Right atrium auricular region (tissue), 2 donors: ENCODE results near the gene CCDC69. TPM values are rescaled to one million over a fixed set of nuclear protein-coding genes. Genes with fewer than 3 reads are reported as not detected.

ENCODE experiments used
- DNase-seq: peaks from one replicate; pipeline ENCODE4 v3.0.0-alpha.2; 2019; ENCODE audit warnings: low spot score
- H3K27ac ChIP-seq, 2 donors: fragments of 200-600 bp; sonication (generic); 1 replicate in 1 of 2; 2 replicates in 1 of 2; pipeline ENCODE4 v1.5.1; 2016 to 2019
- H3K27me3 ChIP-seq, 2 donors: fragments of 200-600 bp; sonication (generic); one replicate each; pipeline versions ENCODE4 v1.5.1 to v1.6.0; 2017 to 2019
- H3K36me3 ChIP-seq: fragments of 200-600 bp; sonication (generic); one replicate; pipeline ENCODE4 v1.5.1; 2016
- H3K4me1 ChIP-seq, 2 donors: fragments of 200-600 bp; sonication (generic); one replicate each; pipeline versions ENCODE4 v1.5.1 to v1.6.0; 2017 to 2019
- H3K4me3 ChIP-seq, 2 donors: fragments of 200-600 bp; sonication (generic); 1 replicate in 1 of 2; 2 replicates in 1 of 2; pipeline ENCODE4 v1.5.1; 2017 to 2019; ENCODE audit warnings: mild to moderate bottlenecking in 1 of 2, moderate library complexity in 1 of 2
- H3K9me3 ChIP-seq, 2 donors: fragments of 200-600 bp; sonication (generic); one replicate each; pipeline ENCODE4 v1.5.1; 2019
- CTCF ChIP-seq, 2 donors: fragments of 200-600 bp; sonication (generic); IDR thresholded peaks; one replicate each; pipeline ENCODE4 v1.5.1; 2019; ENCODE audit warnings: antibody characterized with exemption in 2 of 2
- total RNA-seq, 2 donors: library from RNA; depleted of rRNA; stranded (reverse); fragments of >200 nt; gene quantifications; one replicate each; pipeline ENCODE4 v1.1.0, GENCODE V29; 2016

Gene CCDC69
- total RNA-seq, 2 donors from 2014 or later, result 185 to 202 TPM

GRCh38 chr5:151254556-151254955 is 30.7 kb upstream of the CCDC69 start:
- Histone ChIP-seq H3K27ac (no peak overlapping the region), H3K4me1 (peaks cover 0 to 34% of the 10 kb centered on the region in 2 donors), H3K9me3 (no peaks in the 10 kb centered on the region), H3K27me3 (no peaks in the 10 kb centered on the region), H3K36me3 (no peaks in the 10 kb centered on the region), H3K4me3 (peak overlapping the region in 1 of 2 donors; percentile 65)
- no peak for TF ChIP-seq CTCF (IDR thresholded peaks at IDR 0.05)
- no peak for DNase-seq

- no peak for TF ChIP-seq CTCF (IDR thresholded peaks at IDR 0.05)
- no peak for DNase-seq
- no peaks in the 10 kb centered on the region for H3K36me3 ChIP-seq
- peaks cover 0 to 34% of the 10 kb centered on the region in 2 donors for H3K4me1 ChIP-seq
- peak overlapping the region; percentile 76 to 82 for H3K27ac ChIP-seq
- no peaks in the 10 kb centered on the region for H3K27me3 ChIP-seq
- no peaks in the 10 kb centered on the region for H3K9me3 ChIP-seq
- H3K4me3 ChIP-seq, result peak overlapping the region; percentile 57 to 65
These were observed 29.7 kb upstream of the CCDC69 start for GRCh38 chr5:151253605-151253950.

GRCh38 chr5:151252762-151253604 is 29.1 kb upstream of the CCDC69 start, which contains the start of gene GM2A:
TSS of gene GM2A (plus strand) at chr5:151253185. CDS start at chr5:151253217, 32 bp downstream.
- H3K4me1 ChIP-seq, result peaks cover 0 to 30% of the 10 kb centered on the region in 2 donors
- no peak for TF ChIP-seq CTCF (IDR thresholded peaks at IDR 0.05)

DNA sequence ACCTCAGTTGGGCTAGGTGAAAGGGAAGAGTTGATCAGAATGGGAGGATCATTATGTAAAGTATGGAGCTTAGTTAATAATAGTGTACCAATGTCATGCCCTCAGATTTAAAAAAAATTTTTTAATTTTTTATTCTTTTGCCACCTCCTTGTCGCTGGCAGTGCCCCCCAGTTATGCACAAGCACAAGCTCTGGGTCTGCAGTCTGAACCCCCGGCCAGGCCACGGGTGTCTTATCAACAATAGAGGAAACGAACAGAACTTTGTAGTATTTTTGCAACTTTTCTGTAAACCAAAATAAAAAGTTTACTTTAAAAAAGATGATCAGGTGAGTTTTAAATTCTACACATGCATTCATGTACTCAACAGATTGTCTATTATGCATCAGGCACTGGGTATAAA is 27.7 kb upstream of the CCDC69 start:
- TF ChIP-seq CTCF (IDR thresholded peaks at IDR 0.05), result no peak
- Histone ChIP-seq H3K27me3 (no peaks in the 10 kb centered on the region), H3K4me1 (peaks cover 0 to 27% of the 10 kb centered on the region in 2 donors), H3K36me3 (no peaks in the 10 kb centered on the region), H3K9me3 (no peaks in the 10 kb centered on the region), H3K27ac (no peak overlapping the region), H3K4me3 (no peak overlapping the region)
- DNase-seq, result no peak

More at GRCh38 chr5:151252762-151253604, 29.1 kb upstream of the CCDC69 start, which contains the start of gene GM2A:
- no peaks in the 10 kb centered on the region for H3K36me3 ChIP-seq
- peak; percentile 99 for DNase-seq
- H3K4me3 ChIP-seq, result peak within 1 kb of the TSS; percentile 57 to 65
- no peaks in the 10 kb centered on the region for H3K9me3 ChIP-seq
- peak within 1 kb of the TSS; percentile 76 to 82 for H3K27ac ChIP-seq
- H3K27me3 ChIP-seq, result no peaks in the 10 kb centered on the region

DNA sequence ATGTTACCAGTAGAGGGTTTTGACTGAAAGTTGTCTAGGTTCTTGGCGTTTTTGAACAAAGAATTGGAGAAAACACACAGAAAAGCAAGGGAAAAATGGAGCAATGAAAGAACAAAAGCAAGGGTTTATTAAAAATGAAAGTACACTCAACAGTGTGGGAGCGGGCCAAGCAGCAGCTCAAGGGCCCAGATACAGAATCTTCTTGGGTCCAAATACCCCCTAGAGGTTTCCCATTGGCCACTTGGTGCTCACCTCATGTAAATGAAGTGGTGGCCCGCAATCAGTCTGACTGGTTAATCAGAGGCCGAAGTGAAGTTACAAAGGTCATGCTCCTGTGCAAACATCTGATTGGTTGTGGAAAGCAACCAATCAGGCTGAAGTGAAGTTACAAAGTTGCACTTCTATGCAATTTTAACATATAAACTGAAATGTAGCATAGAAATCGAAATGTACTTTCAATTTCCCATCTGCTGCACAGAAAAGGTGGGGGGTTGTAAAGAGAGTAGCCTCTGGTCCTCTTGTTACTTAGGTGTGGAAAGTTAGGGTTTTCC is 27.2 kb upstream of the CCDC69 start:
- TF ChIP-seq CTCF (IDR thresholded peaks at IDR 0.05), result no peak
- no peaks in the 10 kb centered on the region for H3K36me3 ChIP-seq
- no peak overlapping the region for H3K4me3 ChIP-seq
- DNase-seq, result no peak
- H3K4me1 ChIP-seq, result peaks cover 0 to 27% of the 10 kb centered on the region in 2 donors
- no peaks in the 10 kb centered on the region for H3K27me3 ChIP-seq
- H3K27ac ChIP-seq, result no peak overlapping the region
- no peaks in the 10 kb centered on the region for H3K9me3 ChIP-seq
